Measurements from ENCODE around the gene GTF3C5.
"Not testable (repeated sequence)": the region's sequence is repeated elsewhere in the genome, so short reads cannot be mapped to it uniquely, and the experiment has no call there.

Gene GTF3C5

GRCh38 chr9:133072210-133072609 is 41.4 kb downstream of the GTF3C5 start:
- DNase-seq: not testable (repeated sequence)

- DNase-seq: no peak
Measured at GRCh38 chr9:133073086-133074014, 42.6 kb downstream of the GTF3C5 start.

- no peak for DNase-seq
Measured at GRCh38 chr9:133074111-133074651, 43.4 kb downstream of the GTF3C5 start.

- no peak for DNase-seq
Measured at GRCh38 chr9:133075925-133076630, 45.3 kb downstream of the GTF3C5 start.

GRCh38 chr9:133076691-133077090 is 45.9 kb downstream of the GTF3C5 start:
- no peak for DNase-seq

GRCh38 chr9:133078486-133078885 is 47.7 kb downstream of the GTF3C5 start:
- no peak for DNase-seq

- no peak for DNase-seq
Measured at GRCh38 chr9:133080161-133080560, 49.4 kb downstream of the GTF3C5 start.

- DNase-seq: not testable (repeated sequence)
Measured at GRCh38 chr9:133080786-133081779, 50.3 kb downstream of the GTF3C5 start.

GRCh38 chr9:133081957-133082644 is 51.3 kb downstream of the GTF3C5 start:
- DNase-seq: not testable (repeated sequence)

- DNase-seq: not testable (repeated sequence)
Measured at GRCh38 chr9:133083688-133084087, 52.9 kb downstream of the GTF3C5 start.

GRCh38 chr9:133086212-133086860 is 55.5 kb downstream of the GTF3C5 start:
- not testable (repeated sequence) for DNase-seq

- DNase-seq: no peak
Measured at GRCh38 chr9:133086894-133087293, 56.1 kb downstream of the GTF3C5 start.

- DNase-seq: no peak
Measured at GRCh38 chr9:133087429-133088145, 56.8 kb downstream of the GTF3C5 start.

- no peak for DNase-seq
Measured at GRCh38 chr9:133088146-133088750, 57.5 kb downstream of the GTF3C5 start.

- DNase-seq: no peak
Measured at GRCh38 chr9:133088756-133089155, 58.0 kb downstream of the GTF3C5 start.

GRCh38 chr9:133089271-133089671 is 58.5 kb downstream of the GTF3C5 start:
- no peak for DNase-seq

GRCh38 chr9:133090187-133090586 is 59.4 kb downstream of the GTF3C5 start:
- DNase-seq: no peak

GRCh38 chr9:133090752-133091385 is 60.1 kb downstream of the GTF3C5 start:
- DNase-seq: no peak

GRCh38 chr9:133094351-133094750 is 63.6 kb downstream of the GTF3C5 start:
- not testable (repeated sequence) for DNase-seq
